Uterine smooth muscle cell (primary cell): ENCODE data around the gene MPPED2. TPM values are rescaled to one million over a fixed set of nuclear protein-coding genes. Genes with fewer than 3 reads are reported as not detected.

Source experiments
- total RNA-seq: library from RNA; depleted of rRNA; stranded (reverse); fragments of >200 nt; gene quantifications from 2 replicates; pipeline ENCODE4 v1.2.3, GENCODE V29; 2014

Gene MPPED2
- under 0.01 and 0.22 TPM in 2 replicates for total RNA-seq

GRCh38 chr11:30586251-30587144, at the start of gene MPPED2:
MPPED2 (minus strand) TSS chr11:30586353; CDS start chr11:30580373, 5,980 bp downstream.

